HepG2 (cell line): ENCODE data around the gene CALY. TPM values are rescaled to one million over a fixed set of nuclear protein-coding genes. Genes with fewer than 3 reads are reported as not detected.

Experiments used
- CBX5 ChIP-seq: sonication (generic); formaldehyde crosslinking; IDR thresholded peaks from 2 replicates; pipeline ENCODE4 v1.4.0; 2020; ENCODE audit warnings: missing genetic modification reagents, borderline replicate concordance
- CHD4 ChIP-seq: fragments of 200-600 bp; sonication (generic); IDR thresholded peaks from 2 replicates; pipeline ENCODE4 v1.7.0; 2017; ENCODE audit warnings: mild to moderate bottlenecking, low read length, borderline replicate concordance
- KLF16 ChIP-seq, 2 experiments: sonication (generic) in 1 of 2; formaldehyde crosslinking in 1 of 2; IDR thresholded peaks; 2 replicates each; pipeline versions ENCODE4 v1.6.1 to v1.8.0; 2016 to 2023; ENCODE audit warnings: missing genetic modification reagents in 2 of 2, missing compliant biosample characterization in 1 of 2
- PATZ1 ChIP-seq: sonication (generic); formaldehyde crosslinking; IDR thresholded peaks from 2 replicates; pipeline ENCODE4 v1.4.0; 2020; ENCODE audit warnings: missing genetic modification reagents
- RARA ChIP-seq: IDR thresholded peaks from 2 replicates; pipeline ENCODE4 v1.6.1; 2016; ENCODE audit warnings: missing genetic modification reagents, missing compliant biosample characterization
- SRSF1 ChIP-seq: fragments of 200-400 bp; formaldehyde crosslinking; optimal IDR thresholded peaks from 2 replicates; pipeline ENCODE3; 2017; ENCODE audit warnings: mild to moderate bottlenecking, low read depth, low read length, moderate library complexity
- SRSF9 ChIP-seq: fragments of 200-400 bp; formaldehyde crosslinking; IDR thresholded peaks from 2 replicates; pipeline ENCODE4 v1.6.1; 2018; ENCODE audit warnings: borderline replicate concordance, mild to moderate bottlenecking, low read depth, low read length; ENCODE audit not compliant: insufficient read depth, poor library complexity, severe bottlenecking
- TBX3 ChIP-seq: fragments of 450-650 bp; IDR thresholded peaks from 2 replicates; pipeline ENCODE4 v1.6.1; 2017; ENCODE audit warnings: antibody characterized with exemption, mild to moderate bottlenecking, inconsistent platforms, borderline replicate concordance
- ZFYVE20 ChIP-seq: sonication (generic); formaldehyde crosslinking; IDR thresholded peaks from 2 replicates; pipeline ENCODE4 v1.8.0; 2023; ENCODE audit warnings: low read depth, mild to moderate bottlenecking, moderate library complexity, missing genetic modification reagents, borderline replicate concordance
- ZNF441 ChIP-seq: sonication (generic); formaldehyde crosslinking; IDR thresholded peaks from 2 replicates; pipeline ENCODE4 v1.7.0; 2021; ENCODE audit warnings: missing genetic modification reagents, borderline replicate concordance
- ZNF556 ChIP-seq: sonication (generic); formaldehyde crosslinking; IDR thresholded peaks from 2 replicates; pipeline ENCODE4 v1.4.0; 2020; ENCODE audit warnings: mild to moderate bottlenecking, missing genetic modification reagents, borderline replicate concordance
- ZNF720 ChIP-seq: sonication (generic); formaldehyde crosslinking; IDR thresholded peaks from 2 replicates; pipeline ENCODE4 v1.4.0; 2020; ENCODE audit warnings: missing genetic modification reagents
- ZSCAN29 ChIP-seq: sonication (generic); formaldehyde crosslinking; conservative IDR thresholded peaks from 2 replicates; pipeline ENCODE4 v1.4.0; 2020; ENCODE audit warnings: mild to moderate bottlenecking, missing genetic modification reagents
- polyA plus RNA-seq, 8 experiments: library from polyadenylated mRNA; depleted of rRNA in 3 of 8; stranded (reverse) in 7 of 8; unstranded in 1 of 8; fragments of >200 nt; fragmentation: Illumina TruSeq in 4 of 8; extraction: Trizol in 4 of 8; gene quantifications; 2 replicates each; pipeline versions ENCODE4 v1.2.1 to v1.2.3, GENCODE V29; 2011 to 2016; ENCODE audit warnings: low read depth in 4 of 8, missing spikeins in 1 of 8, mixed read lengths in 1 of 8; ENCODE audit not compliant: insufficient read depth in 1 of 8
- total RNA-seq, 5 experiments: library from RNA; depleted of rRNA; stranded (reverse); fragments of >200 nt; fragmentation: Illumina TruSeq; extraction: Trizol; gene quantifications; 2 replicates each; pipeline ENCODE4 v1.2.3, GENCODE V29; 2016; ENCODE audit warnings: low read depth in 1 of 5
- TF ChIP-seq, protein P1 (sequence below), 2 experiments: sonication (generic) in 1 of 2; formaldehyde crosslinking in 1 of 2; IDR thresholded peaks; 2 replicates each; pipeline versions ENCODE4 v1.4.0 to v1.6.1; 2018 to 2020; ENCODE audit warnings: missing genetic modification reagents in 2 of 2, borderline replicate concordance in 1 of 2, low read depth in 1 of 2, mild to moderate bottlenecking in 1 of 2, missing biosample characterization in 1 of 2
- TF ChIP-seq, protein P2 (sequence below): sonication (generic); formaldehyde crosslinking; IDR thresholded peaks from 2 replicates; pipeline ENCODE4 v1.4.0; 2020; ENCODE audit warnings: mild to moderate bottlenecking, missing genetic modification reagents

Gene CALY
- total and polyA plus RNA-seq, 2 of the 13 experiments (the other 11 are each of a cell fraction or from before 2014, with no cell fraction given): 0.08 TPM; not detected in 1

- peak; percentile 59; the same call in 1 of the 2 replicates for TF ChIP-seq ZNF556 (CRISPR knock-in tag)
- peak; percentile 16; the same call in 1 of the 2 replicates for TF ChIP-seq RARA (CRISPR knock-in tag)
- no peak for TF ChIP-seq KLF16 (CRISPR knock-in tag; IDR thresholded peaks at IDR 0.05)
- no peak for TF ChIP-seq CBX5 (CRISPR knock-in tag)
- TF ChIP-seq ZNF441 (CRISPR knock-in tag): no peak; the same call in 1 of the 2 replicates
- TF ChIP-seq ZFYVE20 (CRISPR knock-in tag): no peak
- peak; percentile 41; the same call in 1 of the 2 replicates for TF ChIP-seq PATZ1 (CRISPR knock-in tag)
- TF ChIP-seq ZNF720: no peak
- no peak for TF ChIP-seq SRSF9
- no peak for TF ChIP-seq ZSCAN29 (CRISPR knock-in tag)
- no peak for TF ChIP-seq SRSF1
- no peak for TF ChIP-seq TBX3
- TF ChIP-seq, protein P1, sequence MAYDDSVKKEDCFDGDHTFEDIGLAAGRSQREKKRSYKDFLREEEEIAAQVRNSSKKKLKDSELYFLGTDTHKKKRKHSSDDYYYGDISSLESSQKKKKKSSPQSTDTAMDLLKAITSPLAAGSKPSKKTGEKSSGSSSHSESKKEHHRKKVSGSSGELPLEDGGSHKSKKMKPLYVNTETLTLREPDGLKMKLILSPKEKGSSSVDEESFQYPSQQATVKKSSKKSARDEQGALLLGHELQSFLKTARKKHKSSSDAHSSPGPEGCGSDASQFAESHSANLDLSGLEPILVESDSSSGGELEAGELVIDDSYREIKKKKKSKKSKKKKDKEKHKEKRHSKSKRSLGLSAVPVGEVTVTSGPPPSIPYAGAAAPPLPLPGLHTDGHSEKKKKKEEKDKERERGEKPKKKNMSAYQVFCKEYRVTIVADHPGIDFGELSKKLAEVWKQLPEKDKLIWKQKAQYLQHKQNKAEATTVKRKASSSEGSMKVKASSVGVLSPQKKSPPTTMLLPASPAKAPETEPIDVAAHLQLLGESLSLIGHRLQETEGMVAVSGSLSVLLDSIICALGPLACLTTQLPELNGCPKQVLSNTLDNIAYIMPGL (CRISPR knock-in tag; IDR thresholded peaks at IDR 0.05; ENCODE audit: borderline replicate concordance in 1 of 2, low read depth in 1 of 2): 0 out of 4 replicates have a peak, but pooled peaks of 1 of the 2 experiments have one; percentile 46
- TF ChIP-seq CHD4: no peak
- TF ChIP-seq, protein P2, sequence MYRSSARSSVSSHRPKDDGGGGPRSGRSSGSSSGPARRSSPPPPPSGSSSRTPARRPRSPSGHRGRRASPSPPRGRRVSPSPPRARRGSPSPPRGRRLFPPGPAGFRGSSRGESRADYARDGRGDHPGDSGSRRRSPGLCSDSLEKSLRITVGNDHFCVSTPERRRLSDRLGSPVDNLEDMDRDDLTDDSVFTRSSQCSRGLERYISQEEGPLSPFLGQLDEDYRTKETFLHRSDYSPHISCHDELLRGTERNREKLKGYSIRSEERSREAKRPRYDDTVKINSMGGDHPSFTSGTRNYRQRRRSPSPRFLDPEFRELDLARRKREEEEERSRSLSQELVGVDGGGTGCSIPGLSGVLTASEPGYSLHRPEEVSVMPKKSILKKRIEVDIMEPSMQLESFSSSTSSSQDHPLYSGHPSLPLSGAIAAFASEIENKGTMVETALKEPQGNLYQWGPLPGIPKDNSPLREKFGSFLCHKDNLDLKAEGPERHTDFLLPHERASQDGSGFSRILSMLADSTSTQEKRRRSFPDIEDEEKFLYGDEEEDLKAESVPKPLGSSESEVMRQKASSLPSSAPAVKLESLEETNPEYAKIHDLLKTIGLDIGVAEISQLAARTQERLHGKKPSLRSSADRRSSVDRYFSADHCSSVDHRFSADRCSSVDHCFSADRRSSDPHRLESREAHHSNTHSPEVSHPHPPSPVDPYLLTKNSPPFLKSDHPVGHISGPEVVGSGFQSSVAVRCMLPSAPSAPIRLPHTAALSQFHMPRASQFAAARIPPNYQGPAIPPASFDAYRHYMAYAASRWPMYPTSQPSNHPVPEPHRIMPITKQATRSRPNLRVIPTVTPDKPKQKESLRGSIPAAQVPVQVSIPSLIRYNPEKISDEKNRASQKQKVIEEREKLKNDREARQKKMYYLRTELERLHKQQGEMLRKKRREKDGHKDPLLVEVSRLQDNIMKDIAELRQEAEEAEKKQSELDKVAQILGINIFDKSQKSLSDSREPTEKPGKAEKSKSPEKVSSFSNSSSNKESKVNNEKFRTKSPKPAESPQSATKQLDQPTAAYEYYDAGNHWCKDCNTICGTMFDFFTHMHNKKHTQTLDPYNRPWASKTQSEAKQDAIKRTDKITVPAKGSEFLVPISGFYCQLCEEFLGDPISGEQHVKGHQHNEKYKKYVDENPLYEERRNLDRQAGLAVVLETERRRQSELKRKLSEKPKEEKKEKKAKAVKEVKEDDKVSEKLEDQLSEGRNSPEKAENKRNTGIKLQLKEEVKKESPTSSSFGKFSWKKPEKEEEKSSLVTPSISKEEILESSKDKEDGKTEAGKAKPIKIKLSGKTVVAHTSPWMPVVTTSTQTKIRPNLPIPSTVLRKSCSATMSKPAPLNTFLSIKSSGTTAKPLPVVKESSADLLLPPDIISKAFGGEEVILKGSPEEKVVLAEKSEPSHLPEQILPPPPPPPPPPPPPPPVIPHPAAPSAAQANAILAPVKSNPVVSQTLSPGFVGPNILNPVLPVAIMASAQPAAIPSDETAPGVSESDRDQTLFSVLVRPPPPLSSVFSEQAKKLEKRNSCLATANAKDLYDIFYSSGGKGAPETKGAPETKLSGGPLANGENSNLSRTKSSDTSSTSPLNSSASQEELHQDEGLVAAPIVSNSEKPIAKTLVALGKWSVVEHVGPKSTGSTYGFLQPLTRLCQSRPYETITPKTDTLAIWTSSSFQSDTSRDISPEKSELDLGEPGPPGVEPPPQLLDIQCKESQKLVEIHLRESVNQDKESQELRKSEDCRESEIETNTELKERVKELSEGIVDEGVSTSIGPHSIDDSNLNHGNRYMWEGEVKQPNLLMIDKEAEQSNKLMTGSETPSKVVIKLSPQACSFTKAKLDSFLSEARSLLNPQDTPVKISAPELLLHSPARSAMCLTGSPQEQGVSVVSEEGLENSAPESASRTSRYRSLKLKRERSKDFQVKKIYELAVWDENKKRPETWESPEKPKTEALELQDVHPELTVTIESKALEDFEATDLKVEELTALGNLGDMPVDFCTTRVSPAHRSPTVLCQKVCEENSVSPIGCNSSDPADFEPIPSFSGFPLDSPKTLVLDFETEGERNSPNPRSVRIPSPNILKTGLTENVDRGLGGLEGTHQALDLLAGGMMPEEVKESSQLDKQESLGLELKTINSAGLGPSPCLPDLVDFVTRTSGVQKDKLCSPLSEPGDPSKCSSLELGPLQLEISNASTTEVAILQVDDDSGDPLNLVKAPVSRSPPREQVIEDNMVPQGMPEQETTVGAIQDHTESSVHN: no peak
These were observed 21.6 kb upstream of the CALY start (continued) for GRCh38 chr10:133358162-133358924.
